Measurements from ENCODE around the gene RPS6KA5. TPM values are rescaled to one million over a fixed set of nuclear protein-coding genes. Genes with fewer than 3 reads are reported as not detected.
A peak's percentile ranks its signal among the peaks of the same experiment; 100 is the strongest.

The RPS6KA5 gene
- polyA plus RNA-seq, 1 experiment = 0.22 TPM

DNA sequence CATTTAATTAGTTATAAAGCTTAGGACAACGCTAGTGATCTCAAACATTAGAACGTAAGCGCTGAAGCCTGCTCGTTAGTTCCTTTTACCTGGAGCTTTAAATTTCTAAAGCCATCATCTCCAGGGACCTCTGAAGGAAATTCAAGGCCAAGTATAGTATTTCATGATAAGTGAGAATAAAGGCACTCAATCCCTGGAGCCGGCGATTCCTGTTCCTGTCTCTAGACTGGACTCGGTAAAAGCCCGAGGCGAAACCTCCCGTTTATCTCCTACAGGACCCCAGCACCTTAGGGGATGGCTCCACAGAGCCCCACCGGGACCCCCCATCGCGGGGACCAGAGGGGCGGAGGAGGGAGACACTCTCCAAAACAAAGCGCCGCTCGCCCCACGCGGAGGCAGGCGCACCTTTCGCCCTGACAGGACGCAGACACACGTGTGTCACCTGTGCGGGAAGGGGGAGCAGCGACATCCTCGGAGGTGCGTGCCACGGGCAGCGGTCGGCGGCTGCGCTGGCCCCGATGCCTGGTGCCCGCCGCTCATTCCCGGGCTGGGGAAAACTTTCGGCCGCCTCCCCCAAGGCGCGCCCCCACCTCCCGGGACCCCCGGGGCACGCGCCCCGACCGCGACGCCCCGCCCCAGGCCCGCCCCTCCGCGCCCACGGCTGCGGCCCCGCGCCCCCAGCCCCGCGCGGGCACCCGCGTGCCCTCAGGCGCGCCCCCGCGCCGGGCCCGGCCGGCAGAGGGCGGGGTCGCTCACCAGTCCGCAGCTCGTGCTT lies 678 bp downstream of the RPS6KA5 start:
- CTCF ChIA-PET = interaction anchor here (1.2 to 2.3 kb wide), 5 partner anchors 11 to 113 kb away, joined by 3 to 7 read pairs (median 5); no protein-coding TSS in a partner anchor
- POLR2A ChIA-PET = no interaction called here
- peak overlapping the region; percentile 76 for H3K4me3 ChIP-seq (ENCODE audit: low read depth, low read length)
- TF ChIP-seq, protein P1, sequence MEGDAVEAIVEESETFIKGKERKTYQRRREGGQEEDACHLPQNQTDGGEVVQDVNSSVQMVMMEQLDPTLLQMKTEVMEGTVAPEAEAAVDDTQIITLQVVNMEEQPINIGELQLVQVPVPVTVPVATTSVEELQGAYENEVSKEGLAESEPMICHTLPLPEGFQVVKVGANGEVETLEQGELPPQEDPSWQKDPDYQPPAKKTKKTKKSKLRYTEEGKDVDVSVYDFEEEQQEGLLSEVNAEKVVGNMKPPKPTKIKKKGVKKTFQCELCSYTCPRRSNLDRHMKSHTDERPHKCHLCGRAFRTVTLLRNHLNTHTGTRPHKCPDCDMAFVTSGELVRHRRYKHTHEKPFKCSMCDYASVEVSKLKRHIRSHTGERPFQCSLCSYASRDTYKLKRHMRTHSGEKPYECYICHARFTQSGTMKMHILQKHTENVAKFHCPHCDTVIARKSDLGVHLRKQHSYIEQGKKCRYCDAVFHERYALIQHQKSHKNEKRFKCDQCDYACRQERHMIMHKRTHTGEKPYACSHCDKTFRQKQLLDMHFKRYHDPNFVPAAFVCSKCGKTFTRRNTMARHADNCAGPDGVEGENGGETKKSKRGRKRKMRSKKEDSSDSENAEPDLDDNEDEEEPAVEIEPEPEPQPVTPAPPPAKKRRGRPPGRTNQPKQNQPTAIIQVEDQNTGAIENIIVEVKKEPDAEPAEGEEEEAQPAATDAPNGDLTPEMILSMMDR (IDR thresholded peaks at IDR 0.05; ENCODE audit: insufficient read depth, low read depth, low read length) = no peak
- H3K27me3 ChIP-seq (ENCODE audit: control insufficient read depth, insufficient read depth, low read length) = no peaks in the 10 kb centered on the region
- DNase-seq (ENCODE audit: low read depth) = no peak
- H3K36me3 ChIP-seq (ENCODE audit: control insufficient read depth, insufficient read depth, low read length) = no peaks in the 10 kb centered on the region

DNA sequence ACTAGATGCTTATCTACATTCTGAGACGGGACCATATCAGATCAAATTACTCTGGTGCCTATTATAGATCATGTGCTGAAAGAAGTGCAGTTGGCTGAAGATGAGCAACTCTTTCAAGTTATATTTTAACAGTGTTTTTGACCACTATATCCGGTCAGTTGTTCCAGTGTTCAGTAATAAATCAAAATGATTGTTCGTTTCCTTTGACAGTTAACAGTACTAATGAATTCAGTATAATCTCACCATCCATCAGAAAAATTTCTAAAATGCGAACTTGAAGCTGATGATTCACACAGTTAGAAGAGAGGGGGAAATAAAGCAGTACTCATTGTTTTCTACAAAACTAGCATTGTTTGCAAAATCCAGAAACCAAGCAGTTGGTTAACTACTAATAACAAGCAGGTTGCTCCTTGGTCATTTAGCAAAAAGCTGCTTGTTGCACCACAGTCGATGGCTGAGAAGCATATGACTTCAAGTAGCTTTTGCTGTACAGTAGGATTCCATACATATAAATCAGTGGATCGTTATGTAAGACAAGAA lies 2.3 kb downstream of the RPS6KA5 start:
- CTCF ChIA-PET = interaction anchor here (1.0 to 1.6 kb wide), 5 partner anchors 13 to 155 kb away, joined by 3 to 5 read pairs (median 4); no protein-coding TSS in a partner anchor
- DNase-seq (ENCODE audit: low read depth) = no peak
- Histone ChIP-seq H3K27me3 (ENCODE audit: control insufficient read depth, insufficient read depth, low read length) (no peaks in the 10 kb centered on the region), H3K4me3 (ENCODE audit: low read depth, low read length) (no peak overlapping the region), H3K36me3 (ENCODE audit: control insufficient read depth, insufficient read depth, low read length) (no peaks in the 10 kb centered on the region)
- POLR2A ChIA-PET = no interaction called here
- TF ChIP-seq, protein P1 (IDR thresholded peaks at IDR 0.05; ENCODE audit: insufficient read depth, low read depth, low read length) = no peak

DNA sequence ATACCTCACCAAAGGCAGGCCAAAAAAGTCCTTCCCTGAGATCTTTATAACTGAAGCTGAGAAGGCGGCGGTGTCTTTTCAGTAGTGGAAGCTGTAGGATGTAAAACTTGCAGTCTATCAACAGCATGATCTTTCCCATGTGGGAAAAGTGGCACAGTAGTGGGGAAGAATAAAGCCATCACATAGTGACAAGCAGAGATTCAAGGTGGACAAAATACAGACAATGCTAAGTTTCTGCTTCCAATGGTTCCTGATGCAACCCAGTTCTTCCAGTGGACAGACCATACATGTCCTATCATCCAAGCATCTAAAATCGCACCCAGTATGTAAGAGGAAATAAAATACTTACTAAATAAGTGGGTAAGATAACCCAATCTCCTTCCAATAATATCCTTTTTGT lies 4.1 kb downstream of the RPS6KA5 start:
- H3K27me3 ChIP-seq (ENCODE audit: control insufficient read depth, insufficient read depth, low read length) = no peaks in the 10 kb centered on the region
- TF ChIP-seq, protein P1 (IDR thresholded peaks at IDR 0.05; ENCODE audit: insufficient read depth, low read depth, low read length) = no peak
- ChIA-PET POLR2A (no interaction called here), CTCF (no interaction called here)
- H3K36me3 ChIP-seq (ENCODE audit: control insufficient read depth, insufficient read depth, low read length) = no peaks in the 10 kb centered on the region
- H3K4me3 ChIP-seq (ENCODE audit: low read depth, low read length) = no peak overlapping the region
- no peak for DNase-seq (ENCODE audit: low read depth)

DNA sequence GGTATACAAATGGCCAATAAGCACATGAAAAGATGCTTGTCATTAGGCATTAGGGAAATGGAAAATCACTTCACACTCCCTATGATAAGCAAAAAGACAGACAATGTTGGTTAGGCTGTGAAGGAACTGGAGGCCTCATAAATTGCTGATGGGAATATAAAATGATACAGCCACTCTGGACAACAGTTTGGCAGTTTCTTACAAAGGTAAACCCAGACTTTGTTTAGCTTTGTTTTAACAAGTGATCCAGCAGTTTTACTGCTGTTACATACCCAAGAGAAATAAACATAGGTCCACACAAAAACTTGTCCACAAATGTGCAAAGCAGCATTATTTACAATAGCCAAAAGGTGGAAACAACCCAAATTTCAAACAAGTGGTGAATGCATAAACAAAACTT lies 5.4 kb downstream of the RPS6KA5 start:
- TF ChIP-seq, protein P1 (IDR thresholded peaks at IDR 0.05; ENCODE audit: insufficient read depth, low read depth, low read length) = no peak
- Histone ChIP-seq H3K36me3 (ENCODE audit: control insufficient read depth, insufficient read depth, low read length) (no peaks in the 10 kb centered on the region), H3K27me3 (ENCODE audit: control insufficient read depth, insufficient read depth, low read length) (no peaks in the 10 kb centered on the region), H3K4me3 (ENCODE audit: low read depth, low read length) (no peak overlapping the region)
- no peak for DNase-seq (ENCODE audit: low read depth)
- ChIA-PET POLR2A (no interaction called here), CTCF (interaction anchor here (0.6 kb wide), 1 partner anchor 124 kb away, joined by 4 read pairs; no protein-coding TSS in a partner anchor)

DNA sequence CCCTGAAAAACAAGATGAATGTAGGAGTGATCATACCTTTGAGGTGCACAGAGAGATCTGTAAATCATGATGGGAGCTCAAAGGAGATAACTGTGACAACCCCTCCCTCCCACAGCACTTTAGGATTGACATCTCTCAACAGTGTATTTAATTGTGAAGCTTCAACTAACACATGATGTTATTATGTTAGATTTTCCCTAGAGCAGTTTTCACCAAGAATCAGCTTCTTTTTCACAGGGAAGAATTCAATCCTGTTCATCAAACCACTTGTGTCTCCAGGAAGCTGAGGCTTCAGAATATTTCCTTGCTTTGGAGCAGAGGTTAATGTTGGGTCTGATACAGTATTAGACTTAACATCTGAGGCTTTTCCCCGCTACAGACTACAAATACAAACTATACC lies 11.8 kb downstream of the RPS6KA5 start:
- CTCF ChIA-PET = interaction anchor here (0.8 kb wide), 1 partner anchor 125 kb away, joined by 3 read pairs; no protein-coding TSS in a partner anchor
- TF ChIP-seq, protein P1 (IDR thresholded peaks at IDR 0.05; ENCODE audit: insufficient read depth, low read depth, low read length) = no peak
- H3K27me3 ChIP-seq (ENCODE audit: control insufficient read depth, insufficient read depth, low read length) = no peaks in the 10 kb centered on the region
- no peak overlapping the region for H3K4me3 ChIP-seq (ENCODE audit: low read depth, low read length)
- no peaks in the 10 kb centered on the region for H3K36me3 ChIP-seq (ENCODE audit: control insufficient read depth, insufficient read depth, low read length)
- no peak for DNase-seq (ENCODE audit: low read depth)
- POLR2A ChIA-PET = no interaction called here
